GM12892 (cell line): ENCODE data around the gene LCE2D.

Source experiments
- POLR2A ChIP-seq: IDR thresholded peaks from 2 replicates; pipeline ENCODE4 v1.6.1; 2011; ENCODE audit warnings: low read depth, low read length, control low read depth
- POLR2AphosphoS5 ChIP-seq: IDR thresholded peaks from 2 replicates; pipeline ENCODE4 v1.6.1; 2011; ENCODE audit warnings: low read depth, low read length, control low read depth
- TAF1 ChIP-seq: IDR thresholded peaks from 2 replicates; pipeline ENCODE4 v1.6.1; 2011; ENCODE audit warnings: low read depth, mild to moderate bottlenecking, control low read depth, low read length, borderline replicate concordance

DNA sequence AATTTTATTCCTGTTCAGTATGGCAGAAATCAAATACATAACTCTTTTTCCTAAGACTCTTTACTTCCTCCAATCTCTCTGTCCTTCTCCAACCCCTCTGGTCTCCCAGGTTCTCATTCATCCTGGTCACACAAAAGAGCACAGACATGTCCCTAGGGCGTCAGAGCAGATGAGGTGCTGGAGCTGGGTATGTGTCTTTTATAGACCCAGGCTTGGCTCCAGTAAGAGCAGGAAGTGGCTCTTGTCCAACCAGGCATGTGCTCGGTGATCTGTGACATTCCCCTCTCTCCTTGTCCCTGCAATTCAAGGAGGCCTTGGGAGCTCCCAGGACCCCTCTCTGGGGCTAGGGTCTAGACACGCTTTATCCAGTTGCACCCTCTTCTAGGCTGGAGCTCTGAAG is 18.0 kb upstream of the LCE2D start:
- no peak for TF ChIP-seq POLR2AphosphoS5
- TF ChIP-seq POLR2A: no peak
- no peak for TF ChIP-seq TAF1
